GM23338 (cell line): ENCODE measurements around the gene CMTM5. TPM values are rescaled to one million over a fixed set of nuclear protein-coding genes. Genes with fewer than 3 reads are reported as not detected.
"Not testable (repeated sequence)": the region's sequence is repeated elsewhere in the genome, so short reads cannot be mapped to it uniquely, and the experiment has no call there.

ENCODE experiments used
- ATAC-seq: fragments of 200-7000 bp; cut with Tn5 transposase; 3 replicates; pipeline ENCODE4 v1.9.1; 2020
- DNase-seq: peaks from one replicate; pipeline ENCODE4 v3.0.0-alpha.2; 2015; ENCODE audit warnings: low spot score
- H2AFZ ChIP-seq: fragments of 200-600 bp; sonication (generic); 2 replicates; pipeline ENCODE4 v1.8.0; 2016; ENCODE audit warnings: antibody characterized with exemption, mild to moderate bottlenecking, moderate library complexity
- H3F3A ChIP-seq: fragments of 200-600 bp; sonication (generic); replicated peaks from 2 replicates; pipeline ENCODE4 v1.8.0; 2017; ENCODE audit warnings: antibody characterized with exemption, mixed run types, low read depth
- H3K27ac ChIP-seq: fragments of 200-600 bp; sonication (generic); 2 replicates; pipeline ENCODE4 v1.6.1; 2016; ENCODE audit warnings: low read depth
- H3K27me3 ChIP-seq: fragments of 200-600 bp; sonication (generic); 2 replicates; pipeline ENCODE4 v1.8.0; 2016; ENCODE audit warnings: mild to moderate bottlenecking, mixed run types, moderate library complexity; ENCODE audit not compliant: insufficient read depth
- H3K36me3 ChIP-seq: fragments of 200-600 bp; sonication (generic); 2 replicates; pipeline ENCODE4 v1.8.0; 2016; ENCODE audit warnings: mild to moderate bottlenecking; ENCODE audit not compliant: insufficient read depth
- H3K4me1 ChIP-seq: fragments of 200-600 bp; sonication (generic); 2 replicates; pipeline ENCODE4 v1.8.0; 2016; ENCODE audit warnings: mild to moderate bottlenecking, moderate library complexity; ENCODE audit not compliant: insufficient read depth
- H3K4me2 ChIP-seq: fragments of 200-600 bp; sonication (generic); 2 replicates; pipeline ENCODE4 v1.7.1; 2017; ENCODE audit warnings: mixed run types
- H3K4me3 ChIP-seq: fragments of 200-600 bp; sonication (generic); 2 replicates; pipeline ENCODE4 v1.6.1; 2016; ENCODE audit warnings: mixed run types
- H3K79me2 ChIP-seq: fragments of 200-600 bp; sonication (generic); replicated peaks from 2 replicates; pipeline ENCODE4 v1.8.0; 2017; ENCODE audit warnings: mild to moderate bottlenecking; ENCODE audit not compliant: insufficient read depth
- H3K9me2 ChIP-seq: fragments of 200-600 bp; sonication (generic); 2 replicates; pipeline ENCODE4 v1.8.0; 2017; ENCODE audit not compliant: insufficient read depth
- H4K20me1 ChIP-seq: fragments of 200-600 bp; sonication (generic); replicated peaks from 2 replicates; pipeline ENCODE4 v1.8.0; 2017; ENCODE audit warnings: mild to moderate bottlenecking; ENCODE audit not compliant: insufficient read depth
- H3K27ac Mint-ChIP-seq: 2 replicates; pipeline ENCODE4 v1.8.0; 2020; ENCODE audit warnings: inconsistent platforms, mild to moderate bottlenecking, moderate library complexity, mixed read lengths
- H3K27me3 Mint-ChIP-seq: 3 replicates; pipeline ENCODE4 v1.8.0; 2022; ENCODE audit warnings: low read depth, mild to moderate bottlenecking, moderate library complexity, mixed read lengths, inconsistent platforms; ENCODE audit not compliant: insufficient read depth, poor library complexity
- H3K36me3 Mint-ChIP-seq: 3 replicates; pipeline ENCODE4 v1.8.0; 2021; ENCODE audit warnings: low read depth, mild to moderate bottlenecking, inconsistent platforms, moderate library complexity, mixed read lengths
- H3K4me1 Mint-ChIP-seq: 3 replicates; pipeline ENCODE4 v1.8.0; 2020; ENCODE audit warnings: mild to moderate bottlenecking, inconsistent platforms, mixed read lengths
- H3K4me3 Mint-ChIP-seq: 3 replicates; pipeline ENCODE4 v1.8.0; 2021; ENCODE audit warnings: moderate library complexity, mild to moderate bottlenecking, inconsistent platforms, mixed read lengths
- H3K9me3 Mint-ChIP-seq: 3 replicates; pipeline ENCODE4 v1.8.0; 2020; ENCODE audit warnings: moderate library complexity, mild to moderate bottlenecking, inconsistent platforms, mixed read lengths
- CREB1 ChIP-seq: fragments of 250-450 bp; sonication (Bioruptor Pico); IDR thresholded peaks from 2 replicates; pipeline ENCODE4 v1.5.0; 2020; ENCODE audit warnings: low read depth, mild to moderate bottlenecking, moderate library complexity
- ETS1 ChIP-seq: IDR thresholded peaks from 2 replicates; pipeline ENCODE4 v1.6.1; 2016; ENCODE audit warnings: antibody characterized with exemption
- EZH2 ChIP-seq: fragments of 200-600 bp; sonication (generic); IDR thresholded peaks from one replicate; pipeline ENCODE4 v1.8.0; 2017; ENCODE audit warnings: antibody characterized with exemption, mild to moderate bottlenecking, low read depth; ENCODE audit not compliant: unreplicated experiment
- EZH2phosphoT487 ChIP-seq: fragments of 200-600 bp; sonication (generic); IDR thresholded peaks from one replicate; pipeline ENCODE4 v1.8.1; 2018; ENCODE audit warnings: antibody characterized with exemption; ENCODE audit not compliant: unreplicated experiment
- JUNB ChIP-seq: IDR thresholded peaks from one replicate; pipeline ENCODE4 v1.6.1; 2016; ENCODE audit warnings: antibody characterized with exemption; ENCODE audit not compliant: unreplicated experiment
- POLR2AphosphoS5 ChIP-seq: IDR thresholded peaks from 2 replicates; pipeline ENCODE4 v1.6.1; 2016; ENCODE audit warnings: antibody characterized with exemption, low read depth
- REST ChIP-seq: IDR thresholded peaks from one replicate; pipeline ENCODE4 v1.6.1; 2018; ENCODE audit warnings: antibody characterized with exemption; ENCODE audit not compliant: unreplicated experiment
- STAT1 ChIP-seq: IDR thresholded peaks from one replicate; pipeline ENCODE4 v1.6.1; 2016; ENCODE audit warnings: antibody characterized with exemption; ENCODE audit not compliant: unreplicated experiment
- ZNF114 ChIP-seq: fragments of 250-450 bp; sonication (Bioruptor Pico); IDR thresholded peaks from 2 replicates; pipeline ENCODE4 v1.5.0; 2020; ENCODE audit warnings: mild to moderate bottlenecking, moderate library complexity
- ZNF331 ChIP-seq: fragments of 250-450 bp; sonication (Bioruptor Pico); IDR thresholded peaks from 2 replicates; pipeline ENCODE4 v1.5.0; 2020; ENCODE audit warnings: low read depth, mild to moderate bottlenecking, moderate library complexity
- ZNF462 ChIP-seq: fragments of 250-450 bp; sonication (Bioruptor Pico); IDR thresholded peaks from 2 replicates; pipeline ENCODE4 v1.5.0; 2020; ENCODE audit warnings: mild to moderate bottlenecking, moderate library complexity
- polyA plus RNA-seq: library from polyadenylated mRNA; unstranded; fragments of >200 nt; fragmentation: Nextera tagmentation; extraction: Ambion mirVana; gene quantifications from 2 replicates; pipeline ENCODE4 v1.2.1, GENCODE V29; 2016
- total RNA-seq: library from RNA; depleted of rRNA; stranded (reverse); fragments of >200 nt; shearing (Covaris generic); gene quantifications from 2 replicates; pipeline ENCODE4 v1.2.3, GENCODE V29; 2014

The CMTM5 gene
- total and polyA plus RNA-seq, 2 experiments from 2014 or later: 0.24 TPM; not detected in 1

GRCh38 chr14:23417269-23417668 is 40.4 kb downstream of the CMTM5 start:
- H3K27me3 ChIP-seq, ATAC-seq, H3K4me3 ChIP-seq, H3K4me1 Mint-ChIP-seq, H3K4me3 Mint-ChIP-seq, H3K27ac Mint-ChIP-seq, H4K20me1 ChIP-seq, H3K9me2 ChIP-seq, H3K36me3 Mint-ChIP-seq, DNase-seq, H3K27ac ChIP-seq, H3K79me2 ChIP-seq, H3F3A ChIP-seq, H3K4me2 ChIP-seq, H3K9me3 Mint-ChIP-seq, H2AFZ ChIP-seq, H3K36me3 ChIP-seq, H3K4me1 ChIP-seq: not testable (repeated sequence)
- peaks cover 35% of the 10 kb centered on the region for H3K27me3 Mint-ChIP-seq

- Histone ChIP-seq H3K27me3 (no peaks in the 10 kb centered on the region), H3K4me3 (no peak overlapping the region), H3K36me3 (no peaks in the 10 kb centered on the region), H2AFZ (no peak overlapping the region), H3K9me2 (peaks cover 9% of the 10 kb centered on the region), H3K27ac (no peak overlapping the region), H3K79me2 (no peaks in the 10 kb centered on the region), H3F3A (no peaks in the 10 kb centered on the region), H3K4me1 (no peaks in the 10 kb centered on the region), H4K20me1 (no peaks in the 10 kb centered on the region), H3K4me2 (no peak overlapping the region)
- H3K4me3 Mint-ChIP-seq: no peak overlapping the region
- peaks cover 5% of the 10 kb centered on the region; the same call in 2 of the 3 replicates for H3K4me1 Mint-ChIP-seq
- no peaks in the 10 kb centered on the region for H3K9me3 Mint-ChIP-seq
- ATAC-seq (no peak), DNase-seq (no peak)
- H3K27ac Mint-ChIP-seq: no peak overlapping the region
- H3K36me3 Mint-ChIP-seq: no peaks in the 10 kb centered on the region; the same call in 2 of the 3 replicates
- H3K27me3 Mint-ChIP-seq: peaks cover 34% of the 10 kb centered on the region
- TF ChIP-seq ZNF331 (CRISPR knock-in tag) (no peak), POLR2AphosphoS5 (no peak), ZNF114 (CRISPR knock-in tag) (no peak), EZH2 (no peak), STAT1 (no peak), JUNB (no peak), ZNF462 (CRISPR knock-in tag) (no peak), EZH2phosphoT487 (no peak), REST (no peak), CREB1 (CRISPR knock-in tag) (no peak), ETS1 (no peak)
These were observed 41.2 kb downstream of the CMTM5 start for GRCh38 chr14:23418021-23418420.
